Endodermal cell (in vitro differentiated cells): ENCODE data around the gene TPMT. TPM values are rescaled to one million over a fixed set of nuclear protein-coding genes. Genes with fewer than 3 reads are reported as not detected.

ENCODE experiments used
- DNase-seq: peaks from one replicate; pipeline ENCODE4 v3.0.0-alpha.2; 2017
- H3K27ac ChIP-seq: 2 replicates; pipeline ENCODE4 v1.5.1; 2013; ENCODE audit warnings: mild to moderate bottlenecking, low read depth, low read length, moderate library complexity
- H3K27me3 ChIP-seq: 2 replicates; pipeline ENCODE4 v1.6.1; 2013; ENCODE audit warnings: mild to moderate bottlenecking, low read length, moderate library complexity; ENCODE audit not compliant: insufficient read depth, control insufficient read depth, poor library complexity, severe bottlenecking
- H3K36me3 ChIP-seq: 2 replicates; pipeline ENCODE4 v1.7.0; 2013; ENCODE audit warnings: mild to moderate bottlenecking, low read length, moderate library complexity; ENCODE audit not compliant: control insufficient read depth, insufficient read depth
- H3K4me1 ChIP-seq: one replicate; pipeline ENCODE4 v1.7.0; 2013; ENCODE audit warnings: low read length; ENCODE audit not compliant: control insufficient read depth, insufficient read depth
- H3K4me3 ChIP-seq: 2 replicates; pipeline ENCODE4 v1.5.1; 2013; ENCODE audit warnings: mild to moderate bottlenecking, low read length, moderate library complexity
- H3K9ac ChIP-seq: 2 replicates; pipeline ENCODE4 v1.6.1; 2013; ENCODE audit warnings: mild to moderate bottlenecking, low read length, moderate library complexity; ENCODE audit not compliant: poor library complexity, severe bottlenecking; ENCODE audit errors: extremely low read depth
- H3K9me3 ChIP-seq: 2 replicates; pipeline ENCODE4 v1.6.1; 2013; ENCODE audit warnings: mild to moderate bottlenecking, low read length, moderate library complexity; ENCODE audit not compliant: control insufficient read depth
- H3K27ac Mint-ChIP-seq: 2 replicates; pipeline ENCODE4 v1.8.0; 2020; ENCODE audit warnings: mixed read lengths
- H3K27me3 Mint-ChIP-seq: 2 replicates; pipeline ENCODE4 v1.8.0; 2021; ENCODE audit warnings: mild to moderate bottlenecking, mixed read lengths; ENCODE audit not compliant: insufficient read depth
- H3K36me3 Mint-ChIP-seq: 2 replicates; pipeline ENCODE4 v1.8.0; 2020; ENCODE audit warnings: low read depth, mixed read lengths
- H3K4me1 Mint-ChIP-seq: 2 replicates; pipeline ENCODE4 v1.8.0; 2020; ENCODE audit warnings: mixed read lengths
- H3K4me3 Mint-ChIP-seq: 2 replicates; pipeline ENCODE4 v1.8.0; 2020; ENCODE audit warnings: mild to moderate bottlenecking, moderate library complexity, mixed read lengths
- H3K9me3 Mint-ChIP-seq: 2 replicates; pipeline ENCODE4 v1.8.0; 2020; ENCODE audit warnings: mild to moderate bottlenecking, mixed read lengths
- WGBS, 2 experiments: methylation state at CpG; one replicate each; pipeline versions ENCODE4 v1.1.5 to v1.1.7; 2013; ENCODE audit warnings: missing lambda C conversion rate in 2 of 2, mixed read lengths in 1 of 2; ENCODE audit not compliant: insufficient coverage in 1 of 2, insufficient read length in 1 of 2; 5-methylcytosine and 5-hydroxymethylcytosine counted together
- total RNA-seq, 2 donors: library from RNA; stranded (reverse); fragmentation: NEBNext Ultra II Directional in 1 of 2; extraction: Animal tissue kit (Norgen Biotek cat#: 25700) in 1 of 2; gene quantifications; 2 replicates in 1 of 2; 3 replicates in 1 of 2; pipeline ENCODE4 v1.2.1, GENCODE V29; 2021
- TF ChIP-seq, protein P1 (sequence below): fragments of 200-600 bp; sonication (generic); conservative IDR thresholded peaks from 2 replicates; pipeline ENCODE4 v1.5.0; 2021; ENCODE audit warnings: antibody characterized with exemption, mild to moderate bottlenecking

The TPMT gene
- total RNA-seq, 2 donors from 2014 or later = 14.0 to 15.8 TPM

DNA sequence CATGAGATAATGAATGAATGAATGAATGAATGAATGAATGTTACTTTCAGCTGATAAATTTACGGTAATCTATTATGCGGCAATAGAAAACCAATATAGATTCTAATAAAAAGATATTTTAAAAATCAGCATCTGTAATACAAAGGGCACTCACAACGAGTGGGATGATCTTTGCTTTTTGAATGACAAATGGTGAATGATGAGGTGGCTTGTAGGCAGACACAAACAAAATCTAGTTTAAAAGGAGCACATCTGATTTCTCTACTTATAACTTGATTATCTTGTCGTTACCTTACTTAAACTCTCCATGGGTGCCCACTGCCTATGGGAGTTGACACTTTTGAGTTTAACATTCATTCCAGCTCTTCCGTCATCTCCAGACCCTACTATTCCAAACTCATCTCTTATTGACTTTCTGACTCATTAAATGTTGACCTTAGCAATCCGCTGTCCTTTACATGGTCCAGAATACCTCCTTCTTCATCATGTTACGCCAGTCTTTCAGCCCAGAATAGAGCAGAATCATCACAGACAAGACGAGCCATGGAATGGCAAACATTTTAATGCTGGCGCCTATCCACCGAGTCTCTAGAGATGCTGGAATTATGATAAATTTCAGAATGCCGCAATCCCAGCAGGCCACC, 73.7 kb downstream of the TPMT start:
- no peaks in the 10 kb centered on the region for H3K9me3 ChIP-seq
- no peaks in the 10 kb centered on the region for H3K4me1 ChIP-seq
- H3K36me3 ChIP-seq = no peaks in the 10 kb centered on the region
- no peak overlapping the region for H3K27ac Mint-ChIP-seq
- DNase-seq = no peak
- WGBS, 2 experiments = 88 to 95% methylated on average over 7 to 11 of the region's 11 CpGs
- TF ChIP-seq, protein P1, sequence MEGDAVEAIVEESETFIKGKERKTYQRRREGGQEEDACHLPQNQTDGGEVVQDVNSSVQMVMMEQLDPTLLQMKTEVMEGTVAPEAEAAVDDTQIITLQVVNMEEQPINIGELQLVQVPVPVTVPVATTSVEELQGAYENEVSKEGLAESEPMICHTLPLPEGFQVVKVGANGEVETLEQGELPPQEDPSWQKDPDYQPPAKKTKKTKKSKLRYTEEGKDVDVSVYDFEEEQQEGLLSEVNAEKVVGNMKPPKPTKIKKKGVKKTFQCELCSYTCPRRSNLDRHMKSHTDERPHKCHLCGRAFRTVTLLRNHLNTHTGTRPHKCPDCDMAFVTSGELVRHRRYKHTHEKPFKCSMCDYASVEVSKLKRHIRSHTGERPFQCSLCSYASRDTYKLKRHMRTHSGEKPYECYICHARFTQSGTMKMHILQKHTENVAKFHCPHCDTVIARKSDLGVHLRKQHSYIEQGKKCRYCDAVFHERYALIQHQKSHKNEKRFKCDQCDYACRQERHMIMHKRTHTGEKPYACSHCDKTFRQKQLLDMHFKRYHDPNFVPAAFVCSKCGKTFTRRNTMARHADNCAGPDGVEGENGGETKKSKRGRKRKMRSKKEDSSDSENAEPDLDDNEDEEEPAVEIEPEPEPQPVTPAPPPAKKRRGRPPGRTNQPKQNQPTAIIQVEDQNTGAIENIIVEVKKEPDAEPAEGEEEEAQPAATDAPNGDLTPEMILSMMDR = no peak
- H3K9me3 Mint-ChIP-seq = no peaks in the 10 kb centered on the region
- H3K27me3 ChIP-seq = no peaks in the 10 kb centered on the region
- H3K4me3 ChIP-seq = no peak overlapping the region
- H3K4me1 Mint-ChIP-seq = no peaks in the 10 kb centered on the region
- H3K27me3 Mint-ChIP-seq = no peaks in the 10 kb centered on the region
- H3K27ac ChIP-seq = no peak overlapping the region
- no peak overlapping the region for H3K9ac ChIP-seq
- no peaks in the 10 kb centered on the region for H3K36me3 Mint-ChIP-seq
- no peak overlapping the region for H3K4me3 Mint-ChIP-seq

DNA sequence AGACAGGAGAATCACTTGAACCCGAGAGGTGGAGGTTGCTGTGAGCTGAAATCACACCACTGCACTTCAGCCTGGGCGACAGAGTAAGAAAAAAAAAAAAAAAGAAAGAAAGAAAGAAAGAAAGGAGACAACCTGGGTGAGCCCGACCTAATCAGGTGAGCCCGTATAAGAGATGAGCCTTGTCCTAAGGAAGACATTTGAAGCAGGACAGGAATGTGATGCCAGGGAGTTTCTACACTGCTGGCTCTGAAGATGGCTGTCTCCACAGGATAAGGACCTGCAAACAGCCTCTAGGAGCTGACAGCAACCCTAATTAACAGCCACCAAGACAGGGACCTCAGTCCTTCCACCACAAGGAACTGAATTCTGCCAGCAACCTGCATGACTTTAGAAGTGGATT, 74.3 kb downstream of the TPMT start:
- no peaks in the 10 kb centered on the region for H3K36me3 ChIP-seq
- Mint-ChIP-seq H3K4me3 (no peak overlapping the region), H3K27me3 (no peaks in the 10 kb centered on the region), H3K36me3 (no peaks in the 10 kb centered on the region), H3K9me3 (peaks cover 3% of the 10 kb centered on the region), H3K27ac (no peak overlapping the region), H3K4me1 (no peaks in the 10 kb centered on the region)
- H3K27ac ChIP-seq = no peak overlapping the region
- peaks cover 1% of the 10 kb centered on the region for H3K9me3 ChIP-seq
- no peak for DNase-seq
- H3K4me1 ChIP-seq = no peaks in the 10 kb centered on the region
- H3K27me3 ChIP-seq = no peaks in the 10 kb centered on the region
- no peak overlapping the region for H3K4me3 ChIP-seq
- H3K9ac ChIP-seq = no peak overlapping the region
- 87 to 92% methylated on average over 3 to 4 of the region's 4 CpGs for WGBS, 2 experiments
- TF ChIP-seq, protein P1 = no peak

DNA sequence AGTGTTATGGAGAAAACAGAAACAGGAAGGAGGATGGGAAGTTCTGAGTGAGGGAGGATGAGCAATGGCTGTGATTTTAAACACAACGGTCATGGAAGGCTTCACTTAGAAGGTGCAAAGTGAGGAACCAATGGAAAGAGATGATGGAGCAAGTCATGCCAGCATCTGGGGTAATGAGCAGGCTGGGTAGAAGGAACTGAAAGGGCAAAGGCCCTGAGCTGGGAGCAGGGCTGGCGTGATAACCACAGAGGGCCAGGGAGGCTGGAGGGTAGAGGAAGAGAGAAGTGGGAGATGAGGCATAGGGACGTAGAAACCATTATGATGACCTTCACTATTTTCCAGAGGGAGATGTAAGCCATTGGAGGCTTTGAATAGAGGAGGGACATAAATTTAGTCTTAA, 76.0 kb downstream of the TPMT start:
- Mint-ChIP-seq H3K36me3 (no peaks in the 10 kb centered on the region), H3K4me3 (no peak overlapping the region), H3K27ac (no peak overlapping the region), H3K4me1 (no peaks in the 10 kb centered on the region), H3K27me3 (no peaks in the 10 kb centered on the region), H3K9me3 (peaks cover 19% of the 10 kb centered on the region)
- no peak overlapping the region for H3K4me3 ChIP-seq
- H3K36me3 ChIP-seq = no peaks in the 10 kb centered on the region
- H3K27me3 ChIP-seq = no peaks in the 10 kb centered on the region
- H3K27ac ChIP-seq = no peak overlapping the region
- H3K4me1 ChIP-seq = no peaks in the 10 kb centered on the region
- H3K9me3 ChIP-seq = peaks cover 7% of the 10 kb centered on the region
- 92 to 97% methylated on average over 3 of the region's 3 CpGs for WGBS, 2 experiments
- no peak overlapping the region for H3K9ac ChIP-seq
- DNase-seq = no peak
- TF ChIP-seq, protein P1 = no peak

Other genes with a start within 250 kb of the TPMT start
- gene KIF13A, start 167.4 kb downstream of the TPMT start, total RNA-seq = 10 to 100 TPM; 35.3 to 45.0 TPM
- gene NHLRC1, start 32.4 kb downstream of the TPMT start, total RNA-seq = under 1 TPM; 0.29 to 0.88 TPM
- gene KDM1B, start 345 bp upstream of the TPMT start, total RNA-seq = 1 to 10 TPM; 7.7 to 9.3 TPM
- 100 to 1,000 TPM; 139 to 171 TPM for gene DEK, start 109.5 kb upstream of the TPMT start, total RNA-seq
- gene RNF144B, start 232.3 kb upstream of the TPMT start, total RNA-seq = 1 to 10 TPM; 1.4 to 1.5 TPM